ENCODE measurements around the gene ITPR2. TPM values are rescaled to one million over a fixed set of nuclear protein-coding genes. Genes with fewer than 3 reads are reported as not detected.

The ITPR2 gene
- total and polyA plus RNA-seq, 2 of the 8 experiments (the other 6 are each of a cell fraction or from before 2014, with no cell fraction given), result 4.1 to 48.3 TPM

- TF ChIP-seq RAD21 (IDR thresholded peaks at IDR 0.05 in 1 of 2, conservative IDR thresholded peaks at IDR 0.05 in 1 of 2; ENCODE audit: low read depth in 2 of 2, low read length in 2 of 2) (no peak), RBBP5 (IDR thresholded peaks at IDR 0.05; ENCODE audit: borderline replicate concordance, low read depth, low read length) (no peak), JUND (IDR thresholded peaks at IDR 0.05; ENCODE audit: low read length) (no peak)
Measured at GRCh38 chr12:26830363-26830762, 2.6 kb downstream of the ITPR2 start (continued).
